COLO668 (cell line): Measurements from ENCODE around the gene FDXR.

Experiments used
- DNase-seq: peaks from one replicate; lab custom pipeline; 2025; ENCODE audit not compliant: unreplicated experiment; lab: John Stamatoyannopoulos, UW

Gene FDXR

DNA sequence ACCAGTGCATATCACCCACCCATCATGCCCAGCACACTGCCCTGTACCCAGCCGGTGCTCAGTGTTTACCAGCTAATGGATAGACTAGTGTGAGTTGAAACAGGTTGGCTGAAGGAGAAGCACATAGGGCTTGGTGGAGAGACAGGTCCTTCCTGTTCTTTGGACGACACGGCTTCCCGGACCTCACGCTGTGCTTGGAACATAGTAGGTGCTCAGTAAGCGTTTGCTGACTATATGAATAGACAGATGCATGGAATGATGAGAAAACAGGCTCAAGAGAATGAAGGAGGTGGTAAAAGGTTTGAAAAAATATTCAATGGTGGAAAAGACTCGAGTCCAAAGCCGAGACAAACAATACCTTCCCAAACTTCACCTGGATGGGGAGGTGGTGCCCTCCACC lies 27.4 kb upstream of the FDXR start:
- no peak for DNase-seq

DNA sequence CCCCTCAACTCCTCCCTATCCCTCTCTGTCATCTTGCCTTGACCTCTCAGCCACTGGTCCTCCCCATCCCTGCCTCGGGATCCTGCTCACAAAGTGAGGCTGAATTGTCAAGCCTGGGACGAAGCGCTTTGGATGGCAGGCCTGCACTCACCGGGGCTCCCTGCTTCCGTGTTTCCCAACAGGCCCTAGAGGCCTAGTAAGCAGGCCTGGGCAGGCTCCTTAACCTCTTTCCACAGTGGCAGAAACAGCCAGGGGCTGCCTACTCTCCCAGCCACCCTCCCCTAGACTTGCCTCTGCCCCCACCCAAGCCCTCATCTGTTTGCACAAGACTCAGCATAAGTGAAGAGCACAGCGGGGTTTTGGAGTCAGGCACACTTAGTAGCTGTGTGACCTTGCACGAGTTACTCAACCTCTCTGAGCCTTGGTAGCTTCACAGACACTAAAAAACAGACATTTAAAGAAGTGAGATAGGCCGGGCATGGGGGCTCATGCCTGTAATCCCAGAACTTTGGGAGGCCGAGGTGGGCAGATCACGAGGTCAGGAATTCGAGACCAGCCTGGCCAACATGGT lies 25.7 kb upstream of the FDXR start:
- no peak for DNase-seq

DNA sequence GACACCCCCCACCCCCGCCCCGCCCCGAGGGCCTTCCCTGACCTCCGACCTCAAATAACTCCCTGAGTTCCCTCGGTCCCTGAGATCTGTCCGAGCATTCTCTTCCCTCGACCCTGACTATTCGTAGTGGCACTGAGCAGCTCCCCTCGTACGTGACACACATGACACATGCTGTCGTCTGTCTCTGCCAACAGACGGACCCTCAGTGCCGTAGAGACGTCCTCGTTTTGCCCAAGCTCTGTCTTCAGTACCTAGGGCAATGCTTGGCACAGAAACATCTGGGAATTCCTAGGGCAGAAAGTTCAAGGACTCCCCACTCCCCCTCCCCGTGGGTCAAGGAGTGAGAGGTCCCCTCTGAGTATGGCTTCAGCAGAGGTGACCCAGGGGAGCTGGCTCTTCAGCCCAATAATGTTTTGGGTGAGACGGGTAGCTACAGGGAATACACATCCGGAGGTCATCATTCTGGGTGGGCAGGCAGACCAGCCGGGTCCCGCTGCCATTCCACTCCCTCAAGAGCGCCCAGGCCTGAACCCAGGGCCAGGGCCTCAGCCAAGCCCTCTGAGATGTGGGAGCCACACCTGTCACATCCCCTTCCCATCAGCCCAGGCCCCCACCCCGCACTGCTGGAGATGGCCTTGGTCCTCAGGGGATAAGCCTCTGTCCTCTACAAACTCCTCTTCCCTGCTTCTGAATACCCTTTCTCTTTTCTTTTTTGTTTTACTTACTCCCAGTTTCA lies 21.3 kb upstream of the FDXR start:
- no peak for DNase-seq

DNA sequence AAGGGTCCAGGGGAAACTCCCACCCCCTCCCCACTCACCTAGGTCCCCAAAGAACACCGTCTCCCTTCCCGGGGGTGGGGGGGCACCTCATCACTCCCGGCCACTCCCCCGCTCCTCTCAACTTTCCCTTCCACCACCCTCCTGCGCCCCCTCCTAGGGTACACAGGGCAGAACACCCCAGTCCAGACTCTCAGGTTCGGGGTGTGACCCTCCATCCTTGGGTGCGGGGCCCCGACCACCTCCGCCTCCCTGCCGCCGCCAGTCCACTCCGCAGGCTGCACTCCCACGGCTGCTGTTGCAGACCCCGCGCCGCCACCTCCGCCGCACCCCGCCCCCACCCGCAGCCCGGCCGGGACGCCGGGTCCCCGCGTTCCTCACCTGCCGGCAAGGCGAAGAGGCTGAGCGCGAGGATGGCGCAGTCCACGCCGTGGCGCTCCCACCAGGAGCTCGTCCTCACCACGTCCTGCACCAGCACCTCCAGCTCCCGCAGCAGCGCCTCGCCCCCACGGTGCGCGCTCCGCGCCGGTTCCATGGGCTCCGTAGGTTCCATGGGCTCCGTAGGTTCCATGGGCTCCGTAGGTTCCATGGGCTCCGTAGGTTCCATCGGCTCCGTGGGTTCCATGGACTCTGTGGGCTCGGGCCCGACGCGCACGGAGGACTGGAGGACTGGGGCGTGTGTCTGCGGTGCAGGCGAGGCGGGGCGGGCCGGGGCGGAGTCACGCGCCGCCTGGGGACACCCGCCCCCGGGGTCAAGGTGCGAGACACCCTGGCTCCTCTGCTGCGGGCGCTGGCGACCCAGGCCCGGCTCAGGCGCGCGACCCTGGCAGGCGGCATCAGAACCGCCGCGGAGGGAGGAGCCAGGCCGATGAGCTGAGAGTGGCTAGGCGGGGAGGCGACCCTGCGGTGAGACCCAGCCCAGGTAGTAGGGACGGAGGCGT lies 20.4 kb upstream of the FDXR start, which contains the start of gene FADS6:
Gene FADS6, minus strand, starts transcription at position 660 of the 938 bp plus-strand sequence. Its CDS starts 38 bp downstream, at position 622.
- no peak for DNase-seq

DNA sequence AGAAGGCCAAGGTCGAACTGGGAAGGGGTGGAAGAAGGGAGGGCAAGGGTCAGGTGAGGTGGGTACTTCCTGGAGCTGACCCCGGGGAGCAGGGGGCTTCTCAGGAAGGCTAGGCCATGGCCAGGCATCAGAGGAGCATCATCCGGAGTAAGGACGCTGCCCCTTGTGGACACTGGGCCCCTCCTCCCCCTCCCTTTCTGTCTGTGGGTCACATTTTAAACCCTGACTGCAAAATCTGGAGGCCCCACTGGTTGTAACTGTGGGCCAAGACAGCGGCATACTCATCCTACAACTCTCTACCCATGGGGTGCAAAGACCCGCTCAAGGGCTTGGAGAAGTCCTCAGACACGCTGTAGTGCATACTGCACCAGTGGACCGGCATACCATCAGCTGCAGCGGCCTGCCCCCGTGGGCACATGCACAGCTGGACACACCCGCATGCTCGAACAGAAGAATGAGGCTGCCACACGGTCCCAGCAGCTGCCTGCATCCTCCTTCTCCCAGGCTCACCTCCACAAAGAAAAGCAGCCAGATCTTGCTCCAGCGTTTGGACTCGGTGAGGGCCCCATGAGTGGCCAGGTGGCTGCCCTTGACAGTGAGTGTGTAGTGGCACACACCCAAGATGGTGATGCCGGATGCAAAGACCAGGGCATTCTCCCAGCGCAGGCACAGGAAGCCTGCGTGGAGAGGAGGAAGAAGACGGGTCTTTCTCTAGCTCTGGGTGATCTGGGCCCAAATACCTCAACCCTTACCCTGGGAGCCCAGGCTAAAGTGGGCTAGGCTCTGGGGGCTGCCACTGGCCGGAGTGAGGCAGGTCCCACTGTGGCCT lies 19.4 kb upstream of the FDXR start:
- DNase-seq: peak; percentile 3

DNA sequence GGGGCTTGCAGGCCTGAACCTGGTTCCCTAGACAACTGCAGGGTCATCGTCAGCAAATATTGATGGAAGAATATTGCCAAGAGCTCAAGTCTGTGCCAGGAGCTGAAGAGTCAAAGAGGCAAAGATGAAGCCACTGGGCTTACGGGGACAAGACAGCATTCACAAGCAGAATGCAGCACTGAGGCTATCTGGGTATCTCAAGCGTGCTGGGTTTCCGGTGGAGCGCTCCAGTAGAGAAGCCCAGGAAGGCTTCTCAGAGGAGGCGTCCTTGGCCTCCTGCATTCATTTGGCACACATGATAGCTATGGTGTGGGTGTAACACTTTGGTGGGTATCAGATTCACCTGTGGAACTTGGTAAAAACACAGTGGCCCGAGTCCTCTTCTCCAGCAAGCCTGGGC lies 17.8 kb upstream of the FDXR start:
- no peak for DNase-seq

DNA sequence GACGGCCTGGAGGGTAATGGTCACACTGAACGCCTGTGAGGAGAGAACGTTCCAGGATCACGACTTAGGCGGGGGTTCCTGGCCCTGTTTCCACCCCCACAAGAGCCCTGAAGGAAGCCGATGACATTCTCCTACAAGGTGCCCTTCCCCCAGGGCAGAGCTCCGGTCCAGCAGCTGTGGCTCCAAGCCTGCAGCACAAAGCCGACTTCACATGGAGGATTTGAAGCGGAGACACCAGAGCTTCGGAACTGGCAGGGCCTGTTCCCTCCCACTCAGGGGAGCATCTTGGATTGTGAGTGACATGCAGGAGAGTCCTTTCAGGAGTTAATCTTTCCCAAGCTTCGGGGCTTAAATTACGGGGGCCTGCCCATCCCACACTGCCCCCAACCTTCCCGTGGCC lies 15.7 kb upstream of the FDXR start:
- DNase-seq: no peak

DNA sequence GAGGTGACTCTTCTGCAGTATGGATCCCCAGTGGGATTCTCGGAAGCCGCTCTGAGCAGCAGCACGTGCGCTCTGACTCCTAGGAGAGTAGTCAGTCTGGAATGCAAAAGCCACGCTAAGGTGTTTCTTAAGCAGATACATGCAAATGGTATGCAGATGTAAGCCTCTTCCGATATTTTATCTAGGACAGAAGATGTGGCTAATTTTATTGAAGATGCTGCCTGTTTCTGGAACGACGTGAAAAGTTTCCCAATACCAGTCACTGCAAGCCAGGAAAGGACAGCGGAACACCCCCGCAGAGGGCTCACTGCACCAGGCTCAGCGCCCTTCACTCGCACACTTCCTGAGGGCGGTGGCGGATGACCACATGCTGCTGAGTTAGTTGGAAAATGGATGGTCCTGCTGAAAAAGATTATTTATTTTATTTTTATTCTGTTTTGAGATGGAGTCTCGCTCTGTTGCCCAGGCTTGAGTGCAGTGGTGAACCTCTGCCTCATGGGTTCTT lies 10.5 kb upstream of the FDXR start:
- DNase-seq: no peak

DNA sequence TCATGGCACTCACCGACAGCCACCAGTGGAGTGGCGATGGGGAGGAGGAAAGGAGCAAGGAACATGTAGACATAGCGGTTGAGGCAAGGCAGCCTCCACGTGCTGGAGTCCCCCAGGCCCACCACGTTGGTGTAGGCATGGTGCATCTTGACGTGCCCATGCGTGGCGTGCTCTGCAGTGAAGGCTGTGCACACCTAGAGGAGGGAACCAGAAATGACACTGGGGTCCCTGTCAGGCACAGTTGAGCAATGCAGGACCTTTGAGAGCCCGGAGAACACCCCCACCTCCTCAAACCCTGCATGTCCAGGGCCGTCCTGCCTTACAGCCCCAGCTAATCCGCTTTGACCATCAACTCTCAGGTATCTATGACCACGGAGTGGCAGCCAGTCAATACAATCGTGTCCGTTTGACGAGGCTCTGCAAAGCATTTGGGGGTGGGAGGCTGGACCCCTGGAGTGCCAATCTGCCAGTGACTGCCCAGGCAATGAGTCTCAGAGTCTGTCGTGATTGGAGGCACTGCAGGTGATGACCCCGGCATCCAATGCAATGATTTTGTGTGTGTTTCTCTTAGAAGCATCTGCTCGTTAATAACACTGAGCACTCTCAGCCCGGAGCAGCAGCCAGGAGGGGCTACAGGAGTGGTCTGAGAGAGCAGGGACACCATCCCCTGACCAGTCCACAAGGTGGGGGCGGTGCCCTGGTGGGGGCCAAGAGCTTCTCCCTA lies 9.9 kb upstream of the FDXR start:
- DNase-seq: no peak

DNA sequence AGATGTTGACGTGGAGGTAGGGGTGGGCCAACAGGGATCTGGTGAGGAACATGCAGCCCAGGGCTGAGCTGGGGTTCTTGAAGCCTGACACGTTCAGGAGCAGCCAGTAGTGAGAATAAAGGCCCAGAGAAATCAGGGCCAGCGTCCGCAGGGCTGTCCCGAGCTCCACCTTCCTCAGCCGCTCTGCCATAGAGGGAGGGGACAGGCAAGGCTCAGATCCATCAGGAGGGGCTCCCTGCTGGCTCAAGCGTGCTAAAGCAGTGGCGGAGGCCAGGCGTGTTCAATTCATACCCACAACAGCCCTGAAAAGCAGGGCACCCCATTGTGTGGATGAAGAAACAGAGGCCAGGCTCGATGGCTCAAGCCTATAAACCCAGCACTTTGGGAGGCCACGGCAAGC lies 8.3 kb upstream of the FDXR start:
- no peak for DNase-seq

DNA sequence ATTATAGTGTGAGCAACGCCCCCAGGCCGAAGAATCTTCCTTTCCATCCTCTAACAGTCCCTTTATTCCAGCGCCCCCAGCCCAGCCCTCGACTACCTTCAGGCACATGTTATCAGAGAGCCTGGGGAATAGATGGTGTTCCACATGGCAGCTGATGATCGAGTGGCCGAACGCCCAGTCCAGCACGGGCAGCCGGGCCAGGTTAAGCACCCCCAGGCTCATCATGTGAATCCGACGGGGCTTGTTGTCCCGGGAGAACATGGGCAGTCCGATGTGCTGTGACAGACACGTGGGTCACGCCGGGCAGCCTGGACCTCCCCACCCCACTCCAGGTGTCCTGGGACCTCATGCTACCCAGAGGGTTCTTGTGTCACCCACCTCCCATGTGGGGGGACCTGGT lies 6.5 kb upstream of the FDXR start:
- DNase-seq: no peak

DNA sequence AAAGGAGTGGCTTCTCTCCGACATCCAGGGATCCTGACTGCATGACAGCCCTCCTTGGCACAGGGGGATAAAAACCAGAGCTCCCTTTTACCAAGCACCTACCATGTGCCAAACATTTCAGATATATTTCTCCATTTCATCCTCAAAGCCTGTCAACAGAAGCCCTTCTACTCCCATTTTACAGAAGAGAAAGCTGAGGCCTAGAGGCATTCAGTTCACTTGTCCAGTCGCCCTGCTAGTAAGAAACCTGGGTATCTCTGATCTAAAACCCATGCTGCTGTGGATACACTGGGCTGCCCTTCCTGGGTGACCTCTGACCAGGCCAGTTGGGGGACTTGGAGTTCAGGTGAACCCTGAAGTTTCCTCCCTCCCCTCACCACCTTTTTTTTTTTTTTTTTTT lies 5.9 kb upstream of the FDXR start:
- DNase-seq: no peak

DNA sequence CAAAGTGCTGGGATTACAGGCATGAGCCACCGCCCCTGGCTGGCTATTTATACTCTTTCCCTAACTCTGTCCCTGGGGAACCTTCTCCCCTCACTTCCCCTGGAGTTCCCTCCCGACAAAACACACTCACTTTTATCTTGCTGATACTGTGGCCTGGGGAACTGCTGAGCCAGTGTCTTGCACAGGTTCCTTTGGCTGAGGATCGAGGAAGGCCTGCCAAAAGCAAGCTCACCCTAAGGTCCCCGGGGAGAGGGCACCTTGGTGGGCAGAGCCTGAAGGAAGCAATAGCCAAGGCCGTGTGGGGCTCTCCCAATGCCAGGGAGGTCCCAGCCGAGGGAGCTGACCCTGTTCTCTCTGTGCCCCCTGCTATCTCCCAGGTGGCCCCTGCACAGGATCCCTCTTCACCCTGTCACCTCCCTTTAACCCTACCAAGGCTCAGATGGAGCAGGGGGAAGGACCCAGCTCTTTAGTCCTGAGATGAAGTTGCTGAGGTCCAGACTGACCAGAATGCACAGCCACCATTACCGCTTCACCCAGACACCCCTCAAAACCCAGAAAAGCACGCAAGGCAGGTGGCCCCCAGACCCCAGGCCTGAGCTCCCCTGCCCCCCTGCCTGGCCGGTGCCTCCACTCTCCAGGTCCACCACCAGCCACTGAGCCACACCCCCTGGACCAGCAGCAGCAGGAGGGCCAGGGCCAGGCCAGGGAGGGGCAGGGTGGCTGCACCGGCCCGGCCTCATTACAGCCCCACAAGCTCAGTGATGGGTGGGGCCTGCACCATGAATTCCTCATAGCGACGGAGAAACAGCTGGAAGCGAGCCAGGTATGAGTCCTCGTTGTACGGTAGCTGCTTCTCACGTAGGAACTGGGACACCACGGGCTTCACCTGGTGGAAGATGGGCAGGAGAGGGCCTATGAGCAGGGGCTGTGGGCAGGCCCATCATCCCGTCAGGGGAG lies 5.1 kb upstream of the FDXR start:
- DNase-seq: peak; percentile 44

DNA sequence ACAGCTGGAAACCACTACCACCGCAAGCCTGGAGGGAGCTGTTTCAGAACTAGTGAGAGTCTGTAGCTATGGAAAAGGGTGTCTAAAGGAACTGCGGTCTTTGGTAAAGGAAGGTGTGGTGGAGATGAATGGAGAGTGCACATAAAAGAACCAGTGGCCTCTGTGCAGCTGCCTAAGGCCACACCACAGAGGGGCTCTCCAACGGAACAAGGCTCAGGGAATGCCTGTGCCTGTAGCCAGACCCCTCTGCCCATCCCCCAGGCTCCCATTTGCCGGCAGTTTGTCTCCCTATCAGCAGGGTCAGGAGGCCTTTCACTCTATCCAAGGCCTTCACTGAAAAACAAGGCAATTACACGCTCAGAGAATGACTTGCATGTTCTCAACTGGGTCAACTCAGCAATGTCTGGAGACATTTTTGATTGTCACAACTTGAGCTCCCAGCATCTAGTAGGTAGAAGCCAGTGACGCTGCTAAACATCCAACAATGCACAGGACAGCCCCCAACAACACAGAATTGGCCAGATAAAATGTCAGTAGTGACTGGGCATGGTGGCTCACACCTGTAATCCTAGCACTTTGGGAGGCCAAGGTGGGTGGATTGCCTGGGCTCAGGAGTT lies 3.3 kb upstream of the FDXR start:
- no peak for DNase-seq

DNA sequence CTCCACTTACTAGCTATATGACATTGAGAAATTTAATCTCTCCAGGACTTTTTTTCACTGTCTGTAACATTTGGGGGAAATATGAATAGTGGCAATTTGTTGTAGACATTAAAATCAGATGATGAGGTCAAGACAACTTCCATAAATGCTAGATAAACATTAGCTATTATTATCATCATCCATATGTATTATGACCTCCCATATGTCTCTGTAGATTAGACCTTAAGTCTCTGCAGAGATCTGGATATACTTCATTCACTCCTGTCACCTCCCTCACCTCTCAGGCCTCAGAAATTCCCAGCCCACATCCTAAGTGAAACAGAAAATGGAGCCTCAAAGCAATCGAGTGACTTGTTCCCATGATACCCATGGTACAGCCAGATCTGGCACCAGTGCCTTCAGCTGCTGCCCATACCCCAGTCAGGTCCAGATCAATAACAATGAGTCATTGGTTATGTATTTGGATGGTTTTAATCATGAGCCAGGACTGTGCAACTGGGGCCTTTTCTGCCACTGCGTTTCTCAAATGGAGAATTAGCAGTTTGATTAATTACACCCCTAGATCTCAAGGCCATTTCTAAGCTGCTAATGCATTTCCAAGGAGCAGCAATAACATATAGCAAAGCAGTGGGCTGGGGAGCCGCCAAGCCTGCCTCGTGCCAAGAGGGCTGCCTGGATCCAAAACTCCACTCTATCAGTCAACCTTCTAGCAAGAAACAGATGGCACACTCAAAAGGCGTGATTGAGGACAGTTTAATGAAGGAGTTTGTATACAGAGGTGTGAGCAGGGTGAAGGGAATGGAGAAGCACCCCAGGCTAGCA lies 2.6 kb upstream of the FDXR start:
- no peak for DNase-seq

DNA sequence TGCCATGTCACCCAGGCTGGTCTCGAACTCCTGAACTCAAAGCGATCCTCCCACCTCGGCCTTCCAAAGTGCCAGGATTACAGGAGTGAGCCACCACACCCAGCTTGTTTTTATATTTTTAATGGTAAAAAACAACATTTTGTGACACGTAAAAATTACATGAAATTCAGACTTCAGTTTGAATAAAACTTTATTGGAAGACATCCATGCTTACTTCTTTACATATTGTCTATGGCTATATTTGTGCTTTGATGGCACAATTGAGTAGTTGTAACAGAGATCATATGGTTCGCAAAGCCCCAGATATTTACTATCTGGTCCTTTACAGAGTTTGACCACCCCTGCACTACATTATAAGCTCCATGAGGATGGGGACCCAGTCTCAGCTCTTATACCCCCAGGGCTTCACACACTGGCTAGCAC lies 1.8 kb upstream of the FDXR start:
- no peak for DNase-seq

DNA sequence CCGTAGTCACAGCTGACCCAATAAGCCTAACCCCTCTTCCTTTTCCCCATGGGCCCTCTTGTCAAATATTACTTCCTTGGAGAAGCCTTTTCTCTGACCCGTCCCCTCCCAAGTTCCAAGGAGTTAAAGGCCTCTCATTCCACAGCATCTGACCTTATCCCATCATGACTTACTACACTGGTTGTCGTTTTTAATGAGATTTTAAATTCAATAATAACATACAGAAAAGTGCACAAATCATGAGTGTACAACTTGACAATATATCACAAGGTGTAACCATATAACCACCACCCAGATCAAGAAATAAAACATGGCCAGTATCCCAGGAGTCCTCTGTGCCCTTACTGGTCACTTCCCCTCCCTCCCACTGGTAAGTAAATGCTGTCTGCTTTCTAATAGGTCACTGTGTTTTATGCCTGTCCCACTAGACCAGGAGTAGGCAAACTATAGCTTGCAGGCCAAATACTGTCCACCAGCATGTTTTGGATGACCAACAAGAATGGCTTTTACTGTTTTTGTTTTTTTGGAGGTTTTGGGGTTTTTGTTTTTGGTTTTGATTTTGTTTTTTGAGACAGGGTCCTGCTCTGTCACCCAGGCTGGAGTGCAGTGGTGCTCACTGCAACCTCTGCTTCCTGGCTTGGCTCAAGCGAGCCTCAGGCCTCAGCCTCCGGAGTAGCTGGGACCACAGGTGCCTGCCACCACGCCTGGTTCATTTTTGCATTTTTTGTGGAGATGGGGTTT lies 1.2 kb upstream of the FDXR start:
- no peak for DNase-seq
